ENCODE results near the gene GUCY2C. TPM values are rescaled to one million over a fixed set of nuclear protein-coding genes. Genes with fewer than 3 reads are reported as not detected.

Gene GUCY2C
- total and polyA plus RNA-seq, 2 donors (not counting 1 experiment from before 2014, with no cell fraction given): 0.28 to 0.37 TPM

DNA sequence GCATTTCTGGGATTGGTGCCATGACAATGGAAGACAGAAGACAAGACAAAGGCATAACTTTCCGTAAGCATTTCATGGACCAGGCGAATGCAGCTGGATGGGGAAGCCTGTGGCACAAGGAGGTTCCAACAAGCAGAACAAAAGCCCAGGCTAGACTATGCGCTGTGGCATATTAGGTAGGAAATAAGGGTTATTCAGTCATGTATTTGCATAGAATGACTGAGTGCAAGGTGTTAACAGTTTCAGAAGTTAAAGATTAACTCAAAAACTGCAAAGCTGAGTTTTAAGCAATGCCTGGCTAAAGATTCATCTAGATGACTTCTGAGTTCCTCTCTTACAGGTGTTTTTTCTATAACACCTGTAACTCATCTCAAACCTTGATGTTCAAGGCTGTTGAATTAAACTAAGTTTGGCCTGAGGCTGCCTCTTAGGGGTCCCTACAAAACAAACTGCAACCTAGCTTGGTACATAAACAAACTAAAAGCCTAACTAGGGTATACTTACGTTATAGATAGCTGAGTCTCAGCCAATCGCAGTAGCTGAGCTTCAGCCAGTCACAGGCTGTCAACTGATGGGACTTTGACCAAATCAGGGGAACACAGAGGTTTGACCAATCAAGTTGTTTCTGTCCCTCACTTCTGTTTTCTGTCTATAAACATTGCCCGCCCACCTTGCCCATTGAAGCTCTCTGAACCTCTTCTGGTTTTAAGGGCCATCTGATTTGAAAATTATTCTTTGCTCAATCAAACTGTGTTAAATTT is 76.5 kb downstream of the GUCY2C start:
- no peak overlapping the region for H3K27ac ChIP-seq (ENCODE audit: low read length in 2 of 2)
- H3K4me3 ChIP-seq (ENCODE audit: control extremely low read depth in 1 of 5, extremely low read depth in 1 of 5, insufficient read depth in 1 of 5, low read depth in 2 of 5, low read length in 4 of 5): no peak overlapping the region
- peaks cover 32% of the 10 kb centered on the region for H3K4me1 Mint-ChIP-seq
- H3K27me3 Mint-ChIP-seq: no peaks in the 10 kb centered on the region
- no peaks in the 10 kb centered on the region for H3K36me3 ChIP-seq (replicated peaks in 1 of 2; ENCODE audit: control extremely low read depth in 1 of 2, control insufficient read depth in 1 of 2, extremely low read depth in 1 of 2, insufficient read depth in 2 of 2, low read length in 1 of 2)
- H3K4me3 Mint-ChIP-seq: no peak overlapping the region
- no peaks in the 10 kb centered on the region for H3K79me2 ChIP-seq (ENCODE audit: control insufficient read depth, insufficient read depth, low read length)
- H4K20me1 ChIP-seq (ENCODE audit: control insufficient read depth, insufficient read depth, low read length, poor library complexity, severe bottlenecking): no peaks in the 10 kb centered on the region
- no peak overlapping the region for H3K27ac Mint-ChIP-seq
- ATAC-seq (ENCODE audit: low read depth) (no peak), DNase-seq (no peak)
- intact Hi-C loops (cut with micrococcal nuclease): loop anchor here (1.0 to 10.0 kb wide), 5 partner anchors 45 to 1265 kb away; partner anchors contain the start of gene STRAP
- 90% methylated on average over 5 of the region's 6 CpGs for WGBS (ENCODE audit: insufficient coverage)
- no peaks in the 10 kb centered on the region for H3K9me3 Mint-ChIP-seq (ENCODE audit: insufficient read depth)
- H3K9me3 ChIP-seq (ENCODE audit: control extremely low read depth in 1 of 3, control insufficient read depth in 2 of 3, insufficient read depth in 1 of 3, low read length in 2 of 3): no peaks in the 10 kb centered on the region
- H3K4me1 ChIP-seq (ENCODE audit: control insufficient read depth in 2 of 2, insufficient read depth in 2 of 2, low read length in 2 of 2): peaks cover 26 to 31% of the 10 kb centered on the region in 2 donors
- H3K4me2 ChIP-seq (replicated peaks; ENCODE audit: low read depth, low read length, poor library complexity, severe bottlenecking): no peak overlapping the region
- no peak overlapping the region for H3K9ac ChIP-seq (ENCODE audit: low read length)
- H3K27me3 ChIP-seq (replicated peaks in 1 of 4; ENCODE audit: control extremely low read depth in 1 of 4, control insufficient read depth in 3 of 4, insufficient read depth in 4 of 4, low read length in 3 of 4): no peaks in the 10 kb centered on the region
- H2AFZ ChIP-seq (ENCODE audit: insufficient read depth, low read depth, low read length, poor library complexity, severe bottlenecking): no peak overlapping the region
- CTCF ChIA-PET: interaction anchor here (0.5 to 6.0 kb wide), 12 partner anchors 9 to 467 kb away, joined by 3 to 35 read pairs (median 5); no protein-coding TSS in a partner anchor
- POLR2A ChIA-PET: interaction anchor here (0.9 kb wide), 1 partner anchor 47 kb away, joined by 4 read pairs; no protein-coding TSS in a partner anchor
- no peak for TF ChIP-seq EZH2 (IDR thresholded peaks at IDR 0.05; ENCODE audit: borderline replicate concordance, insufficient read depth, low read depth, low read length, poor library complexity, severe bottlenecking)
- no peak for TF ChIP-seq CTCF (IDR thresholded peaks at IDR 0.05)

DNA sequence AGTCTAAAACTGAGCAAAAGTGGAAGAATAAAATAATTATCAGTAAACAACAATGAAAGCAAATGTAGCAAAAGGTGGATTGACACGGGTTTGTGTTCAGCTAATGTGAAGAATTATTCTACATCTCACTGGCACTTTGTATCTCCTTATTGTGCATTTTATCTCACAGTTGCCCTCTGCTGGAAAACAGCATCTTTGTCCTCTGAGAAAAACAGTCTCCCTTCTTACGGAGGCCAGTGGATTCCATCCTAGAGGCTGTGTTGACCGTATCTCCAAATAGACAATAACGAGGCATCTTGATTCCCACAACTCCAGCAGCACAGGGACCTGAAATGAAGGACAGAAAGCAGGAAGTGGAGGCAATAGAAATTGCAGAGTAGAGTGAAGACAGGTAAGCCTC is 77.4 kb downstream of the GUCY2C start:
- ChIA-PET CTCF (interaction anchor here (0.7 to 6.0 kb wide), 9 partner anchors 8 to 433 kb away, joined by 3 to 35 read pairs (median 12); no protein-coding TSS in a partner anchor), POLR2A (no interaction called here)
- no peaks in the 10 kb centered on the region for H3K9me3 Mint-ChIP-seq (ENCODE audit: insufficient read depth)
- H3K4me3 ChIP-seq (ENCODE audit: control extremely low read depth in 1 of 5, extremely low read depth in 1 of 5, insufficient read depth in 1 of 5, low read depth in 2 of 5, low read length in 4 of 5): no peak overlapping the region
- no peaks in the 10 kb centered on the region for H4K20me1 ChIP-seq (ENCODE audit: control insufficient read depth, insufficient read depth, low read length, poor library complexity, severe bottlenecking)
- peak overlapping the region; percentile 17 for H3K27ac Mint-ChIP-seq
- H3K27me3 Mint-ChIP-seq: no peaks in the 10 kb centered on the region
- H2AFZ ChIP-seq (ENCODE audit: insufficient read depth, low read depth, low read length, poor library complexity, severe bottlenecking): no peak overlapping the region
- 40% methylated on average over 1 of the region's 4 CpGs for WGBS (ENCODE audit: insufficient coverage)
- H3K9me3 ChIP-seq (ENCODE audit: control extremely low read depth in 1 of 3, control insufficient read depth in 2 of 3, insufficient read depth in 1 of 3, low read length in 2 of 3): no peaks in the 10 kb centered on the region
- no peaks in the 10 kb centered on the region for H3K27me3 ChIP-seq (replicated peaks in 1 of 4; ENCODE audit: control extremely low read depth in 1 of 4, control insufficient read depth in 3 of 4, insufficient read depth in 4 of 4, low read length in 3 of 4)
- H3K79me2 ChIP-seq (ENCODE audit: control insufficient read depth, insufficient read depth, low read length): no peaks in the 10 kb centered on the region
- intact Hi-C loops (cut with micrococcal nuclease): loop anchor here (1.0 to 10.0 kb wide), 5 partner anchors 46 to 1266 kb away; partner anchors contain the start of gene STRAP
- H3K4me1 ChIP-seq (ENCODE audit: control insufficient read depth in 2 of 2, insufficient read depth in 2 of 2, low read length in 2 of 2): peaks cover 34 to 40% of the 10 kb centered on the region in 2 donors
- no peak overlapping the region for H3K9ac ChIP-seq (ENCODE audit: low read length)
- DNase-seq: peak; percentile 32
- H3K4me2 ChIP-seq (replicated peaks; ENCODE audit: low read depth, low read length, poor library complexity, severe bottlenecking): no peak overlapping the region
- no peak for TF ChIP-seq EZH2 (IDR thresholded peaks at IDR 0.05; ENCODE audit: borderline replicate concordance, insufficient read depth, low read depth, low read length, poor library complexity, severe bottlenecking)
- peak; percentile 23 for TF ChIP-seq CTCF (IDR thresholded peaks at IDR 0.05)
- ATAC-seq (ENCODE audit: low read depth): no peak
- peaks cover 42% of the 10 kb centered on the region for H3K4me1 Mint-ChIP-seq
- H3K27ac ChIP-seq (ENCODE audit: low read length in 2 of 2): no peak overlapping the region
- no peaks in the 10 kb centered on the region for H3K36me3 ChIP-seq (replicated peaks in 1 of 2; ENCODE audit: control extremely low read depth in 1 of 2, control insufficient read depth in 1 of 2, extremely low read depth in 1 of 2, insufficient read depth in 2 of 2, low read length in 1 of 2)
- H3K4me3 Mint-ChIP-seq: no peak overlapping the region
